Measurements from ENCODE around the gene SH3GLB2.

The SH3GLB2 gene

GRCh38 chr9:129068110-129068509 lies 40.0 kb upstream of the SH3GLB2 start:
- TF ChIP-seq, protein P1, sequence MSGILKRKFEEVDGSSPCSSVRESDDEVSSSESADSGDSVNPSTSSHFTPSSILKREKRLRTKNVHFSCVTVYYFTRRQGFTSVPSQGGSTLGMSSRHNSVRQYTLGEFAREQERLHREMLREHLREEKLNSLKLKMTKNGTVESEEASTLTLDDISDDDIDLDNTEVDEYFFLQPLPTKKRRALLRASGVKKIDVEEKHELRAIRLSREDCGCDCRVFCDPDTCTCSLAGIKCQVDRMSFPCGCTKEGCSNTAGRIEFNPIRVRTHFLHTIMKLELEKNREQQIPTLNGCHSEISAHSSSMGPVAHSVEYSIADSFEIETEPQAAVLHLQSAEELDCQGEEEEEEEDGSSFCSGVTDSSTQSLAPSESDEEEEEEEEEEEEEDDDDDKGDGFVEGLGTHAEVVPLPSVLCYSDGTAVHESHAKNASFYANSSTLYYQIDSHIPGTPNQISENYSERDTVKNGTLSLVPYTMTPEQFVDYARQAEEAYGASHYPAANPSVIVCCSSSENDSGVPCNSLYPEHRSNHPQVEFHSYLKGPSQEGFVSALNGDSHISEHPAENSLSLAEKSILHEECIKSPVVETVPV (CRISPR knock-in tag; IDR thresholded peaks at IDR 0.05): no peak
- no peak for TF ChIP-seq ZFP3 (CRISPR knock-in tag; IDR thresholded peaks at IDR 0.05)
- no peak for TF ChIP-seq PPARA (CRISPR knock-in tag; IDR thresholded peaks at IDR 0.05; ENCODE audit: borderline replicate concordance)
- TF ChIP-seq, protein P2, sequence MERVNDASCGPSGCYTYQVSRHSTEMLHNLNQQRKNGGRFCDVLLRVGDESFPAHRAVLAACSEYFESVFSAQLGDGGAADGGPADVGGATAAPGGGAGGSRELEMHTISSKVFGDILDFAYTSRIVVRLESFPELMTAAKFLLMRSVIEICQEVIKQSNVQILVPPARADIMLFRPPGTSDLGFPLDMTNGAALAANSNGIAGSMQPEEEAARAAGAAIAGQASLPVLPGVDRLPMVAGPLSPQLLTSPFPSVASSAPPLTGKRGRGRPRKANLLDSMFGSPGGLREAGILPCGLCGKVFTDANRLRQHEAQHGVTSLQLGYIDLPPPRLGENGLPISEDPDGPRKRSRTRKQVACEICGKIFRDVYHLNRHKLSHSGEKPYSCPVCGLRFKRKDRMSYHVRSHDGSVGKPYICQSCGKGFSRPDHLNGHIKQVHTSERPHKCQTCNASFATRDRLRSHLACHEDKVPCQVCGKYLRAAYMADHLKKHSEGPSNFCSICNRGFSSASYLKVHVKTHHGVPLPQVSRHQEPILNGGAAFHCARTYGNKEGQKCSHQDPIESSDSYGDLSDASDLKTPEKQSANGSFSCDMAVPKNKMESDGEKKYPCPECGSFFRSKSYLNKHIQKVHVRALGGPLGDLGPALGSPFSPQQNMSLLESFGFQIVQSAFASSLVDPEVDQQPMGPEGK (CRISPR knock-in tag; IDR thresholded peaks at IDR 0.05; ENCODE audit: borderline replicate concordance): no peak
- TF ChIP-seq SNAI2 (CRISPR knock-in tag; IDR thresholded peaks at IDR 0.05): no peak
- TF ChIP-seq, protein P3, sequence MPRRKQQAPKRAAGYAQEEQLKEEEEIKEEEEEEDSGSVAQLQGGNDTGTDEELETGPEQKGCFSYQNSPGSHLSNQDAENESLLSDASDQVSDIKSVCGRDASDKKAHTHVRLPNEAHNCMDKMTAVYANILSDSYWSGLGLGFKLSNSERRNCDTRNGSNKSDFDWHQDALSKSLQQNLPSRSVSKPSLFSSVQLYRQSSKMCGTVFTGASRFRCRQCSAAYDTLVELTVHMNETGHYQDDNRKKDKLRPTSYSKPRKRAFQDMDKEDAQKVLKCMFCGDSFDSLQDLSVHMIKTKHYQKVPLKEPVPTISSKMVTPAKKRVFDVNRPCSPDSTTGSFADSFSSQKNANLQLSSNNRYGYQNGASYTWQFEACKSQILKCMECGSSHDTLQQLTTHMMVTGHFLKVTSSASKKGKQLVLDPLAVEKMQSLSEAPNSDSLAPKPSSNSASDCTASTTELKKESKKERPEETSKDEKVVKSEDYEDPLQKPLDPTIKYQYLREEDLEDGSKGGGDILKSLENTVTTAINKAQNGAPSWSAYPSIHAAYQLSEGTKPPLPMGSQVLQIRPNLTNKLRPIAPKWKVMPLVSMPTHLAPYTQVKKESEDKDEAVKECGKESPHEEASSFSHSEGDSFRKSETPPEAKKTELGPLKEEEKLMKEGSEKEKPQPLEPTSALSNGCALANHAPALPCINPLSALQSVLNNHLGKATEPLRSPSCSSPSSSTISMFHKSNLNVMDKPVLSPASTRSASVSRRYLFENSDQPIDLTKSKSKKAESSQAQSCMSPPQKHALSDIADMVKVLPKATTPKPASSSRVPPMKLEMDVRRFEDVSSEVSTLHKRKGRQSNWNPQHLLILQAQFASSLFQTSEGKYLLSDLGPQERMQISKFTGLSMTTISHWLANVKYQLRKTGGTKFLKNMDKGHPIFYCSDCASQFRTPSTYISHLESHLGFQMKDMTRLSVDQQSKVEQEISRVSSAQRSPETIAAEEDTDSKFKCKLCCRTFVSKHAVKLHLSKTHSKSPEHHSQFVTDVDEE (CRISPR knock-in tag; IDR thresholded peaks at IDR 0.05): no peak

DNA sequence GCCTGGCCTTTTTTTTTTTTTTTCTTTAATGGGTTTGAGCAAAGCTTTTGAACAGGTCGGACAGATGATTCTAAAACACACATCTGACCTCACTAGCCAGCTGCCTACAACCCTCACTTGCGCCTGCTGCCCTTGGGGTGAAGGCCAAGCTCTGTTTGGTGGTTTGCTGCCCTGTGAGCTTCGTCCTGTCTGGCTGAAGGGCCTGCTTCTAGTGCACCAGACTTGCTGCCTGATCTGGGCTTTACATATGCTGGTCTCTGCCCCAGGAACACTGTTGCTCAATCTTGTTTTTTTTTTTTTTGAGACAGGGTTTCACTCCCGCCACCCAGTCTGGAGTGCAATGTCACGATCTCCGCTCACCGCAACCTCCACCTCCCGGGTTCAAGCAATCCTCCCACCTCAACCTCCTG lies 36.4 kb upstream of the SH3GLB2 start:
- no peak for ATAC-seq
- TF ChIP-seq, protein P1 (CRISPR knock-in tag; IDR thresholded peaks at IDR 0.05): no peak
- TF ChIP-seq TOX (CRISPR knock-in tag; IDR thresholded peaks at IDR 0.05; ENCODE audit: borderline replicate concordance) (no peak), ZFP30 (CRISPR knock-in tag; IDR thresholded peaks at IDR 0.05) (no peak)

More at GRCh38 chr9:129068110-129068509, 40.0 kb upstream of the SH3GLB2 start:
- ATAC-seq: no peak

DNA sequence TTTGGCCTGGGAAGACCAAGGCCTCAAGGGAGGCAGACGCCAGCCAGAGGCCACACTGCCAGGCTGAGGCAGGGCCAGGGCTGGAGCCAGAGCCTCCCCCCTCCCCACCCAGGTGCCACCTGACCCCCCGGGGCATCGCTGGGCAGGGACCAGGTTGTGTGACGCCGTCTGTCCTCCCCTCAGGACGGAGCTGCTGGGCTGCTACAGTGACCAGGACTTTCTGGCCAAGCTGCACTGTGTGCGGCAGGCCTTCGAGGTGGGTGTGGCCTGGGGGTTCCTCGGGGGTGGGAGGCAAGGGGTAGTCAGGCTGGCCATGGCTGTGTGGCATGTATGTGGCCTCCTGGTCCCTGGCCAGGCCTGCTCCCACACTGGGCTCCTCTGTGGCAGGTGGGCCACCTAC lies 34.9 kb upstream of the SH3GLB2 start:
- ATAC-seq: no peak
- TF ChIP-seq ISL1 (CRISPR knock-in tag; IDR thresholded peaks at IDR 0.05) (no peak), ARNTL (CRISPR knock-in tag; IDR thresholded peaks at IDR 0.05; ENCODE audit: borderline replicate concordance, low read depth) (no peak), TOX (CRISPR knock-in tag; IDR thresholded peaks at IDR 0.05; ENCODE audit: borderline replicate concordance) (no peak), CREB5 (CRISPR knock-in tag; IDR thresholded peaks at IDR 0.05; ENCODE audit: low read depth) (no peak), ZNF70 (CRISPR knock-in tag; IDR thresholded peaks at IDR 0.05) (no peak), ZFP3 (CRISPR knock-in tag; IDR thresholded peaks at IDR 0.05) (no peak), GLIS3 (CRISPR knock-in tag; IDR thresholded peaks at IDR 0.05) (no peak)

GRCh38 chr9:129060991-129061390 lies 32.9 kb upstream of the SH3GLB2 start:
- no peak for ATAC-seq
- TF ChIP-seq, protein P1 (CRISPR knock-in tag; IDR thresholded peaks at IDR 0.05): no peak
- TF ChIP-seq ISL1 (CRISPR knock-in tag; IDR thresholded peaks at IDR 0.05) (no peak), TCF4 (CRISPR knock-in tag; IDR thresholded peaks at IDR 0.05; ENCODE audit: borderline replicate concordance) (no peak), ARNTL (CRISPR knock-in tag; IDR thresholded peaks at IDR 0.05; ENCODE audit: borderline replicate concordance, low read depth) (no peak), ZFP3 (CRISPR knock-in tag; IDR thresholded peaks at IDR 0.05) (no peak), CREB5 (CRISPR knock-in tag; IDR thresholded peaks at IDR 0.05; ENCODE audit: low read depth) (no peak), OSR1 (CRISPR knock-in tag; IDR thresholded peaks at IDR 0.05) (no peak), GLIS3 (CRISPR knock-in tag; IDR thresholded peaks at IDR 0.05) (no peak), ZNF565 (CRISPR knock-in tag; conservative IDR thresholded peaks at IDR 0.05; ENCODE audit: low read depth) (no peak), ZNF70 (CRISPR knock-in tag; IDR thresholded peaks at IDR 0.05) (no peak), ESRRG (CRISPR knock-in tag; IDR thresholded peaks at IDR 0.05) (no peak)
- TF ChIP-seq, protein P2 (CRISPR knock-in tag; IDR thresholded peaks at IDR 0.05; ENCODE audit: borderline replicate concordance): no peak
- TF ChIP-seq, protein P3 (CRISPR knock-in tag; IDR thresholded peaks at IDR 0.05): no peak
